ENCODE data around the gene FBXO31. TPM values are rescaled to one million over a fixed set of nuclear protein-coding genes. Genes with fewer than 3 reads are reported as not detected.

FBXO31 gene
- total RNA-seq, 1 experiment from 2014 or later: 40.4 TPM

- BruUV-seq (replicated peaks): no TSS peak
- no peak overlapping the region for H3K27ac Mint-ChIP-seq (ENCODE audit: unreplicated experiment)
- no peaks in the 10 kb centered on the region for H3K9me3 Mint-ChIP-seq (ENCODE audit: low read depth, unreplicated experiment)
- intact Hi-C loops (cut with micrococcal nuclease; ENCODE audit: unreplicated experiment): no loop called here
- TF ChIP-seq CTCF (IDR thresholded peaks at IDR 0.05; ENCODE audit: unreplicated experiment): no peak
- CTCF ChIA-PET: no interaction called here
- no peak for DNase-seq
- H3K4me3 Mint-ChIP-seq (ENCODE audit: low read depth, unreplicated experiment): no peak overlapping the region
- no peaks in the 10 kb centered on the region for H3K36me3 Mint-ChIP-seq (ENCODE audit: insufficient read depth, unreplicated experiment)
- no peaks in the 10 kb centered on the region for H3K27me3 Mint-ChIP-seq (ENCODE audit: unreplicated experiment)
- H3K4me1 Mint-ChIP-seq (ENCODE audit: low read depth, unreplicated experiment): no peaks in the 10 kb centered on the region
Measured at GRCh38 chr16:87361916-87362619, 21.5 kb downstream of the FBXO31 start.

DNA sequence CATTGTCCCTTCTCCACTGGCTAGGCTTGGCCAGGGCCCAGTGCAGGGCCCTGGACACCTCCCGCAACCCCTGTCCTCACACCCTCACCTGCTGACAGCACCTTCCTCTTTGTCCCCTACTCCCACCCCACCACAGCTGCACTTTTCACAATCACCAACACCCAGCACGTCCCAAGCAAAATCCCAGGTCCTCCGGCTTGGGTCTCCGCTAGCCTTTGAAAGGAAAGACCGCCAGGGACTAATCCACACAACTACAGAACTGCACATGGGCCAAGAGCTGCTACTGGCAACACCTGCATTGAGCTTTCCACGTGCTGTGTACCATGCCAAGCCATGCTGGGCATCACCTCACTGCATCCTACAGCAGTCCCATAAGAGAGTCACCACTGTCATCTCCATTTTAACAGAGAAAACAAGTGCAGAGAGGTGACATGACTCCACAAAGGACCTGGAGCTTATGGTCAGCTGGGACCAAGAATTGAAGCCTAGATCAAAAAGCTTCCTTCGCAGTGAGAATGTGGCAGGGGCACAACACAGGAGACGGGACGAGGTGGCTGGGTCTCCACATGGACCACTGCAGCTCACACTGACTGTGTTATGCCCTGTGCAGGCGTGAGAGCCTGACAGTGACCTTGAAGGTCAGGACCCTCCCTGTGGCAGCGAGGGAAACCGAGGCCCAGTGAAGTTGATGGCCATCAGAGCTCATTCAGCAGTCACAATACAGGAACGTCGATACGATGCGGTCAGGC, 22.5 kb downstream of the FBXO31 start:
- Mint-ChIP-seq H3K4me1 (ENCODE audit: low read depth, unreplicated experiment) (no peaks in the 10 kb centered on the region), H3K27me3 (ENCODE audit: unreplicated experiment) (no peaks in the 10 kb centered on the region), H3K27ac (ENCODE audit: unreplicated experiment) (no peak overlapping the region), H3K36me3 (ENCODE audit: insufficient read depth, unreplicated experiment) (peaks cover under 1% of the 10 kb centered on the region), H3K9me3 (ENCODE audit: low read depth, unreplicated experiment) (no peaks in the 10 kb centered on the region), H3K4me3 (ENCODE audit: low read depth, unreplicated experiment) (no peak overlapping the region)
- DNase-seq: no peak
- CTCF ChIA-PET: no interaction called here
- TF ChIP-seq CTCF (IDR thresholded peaks at IDR 0.05; ENCODE audit: unreplicated experiment): no peak
- BruUV-seq (replicated peaks): no TSS peak
- intact Hi-C loops (cut with micrococcal nuclease; ENCODE audit: unreplicated experiment): no loop called here

DNA sequence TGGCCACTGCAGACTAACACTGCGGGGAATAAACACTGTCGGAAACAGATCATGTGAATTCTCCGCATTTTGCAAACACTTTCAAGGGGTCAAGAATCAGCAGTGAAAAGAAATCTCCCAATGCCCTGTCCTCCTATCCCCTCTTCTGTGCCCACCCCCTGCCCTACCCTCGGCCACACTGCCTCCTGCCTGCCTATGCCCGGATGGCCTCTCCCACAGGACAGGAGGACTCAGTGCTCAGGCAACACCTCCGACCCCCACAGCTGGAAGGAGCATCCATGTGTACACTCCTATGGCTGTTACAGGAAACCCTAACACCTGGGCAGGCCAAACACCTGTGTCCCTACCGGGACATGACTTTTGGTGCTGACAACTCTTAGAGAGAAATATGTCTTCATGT, 24.5 kb downstream of the FBXO31 start:
- CTCF ChIA-PET: no interaction called here
- Mint-ChIP-seq H3K27ac (ENCODE audit: unreplicated experiment) (no peak overlapping the region), H3K9me3 (ENCODE audit: low read depth, unreplicated experiment) (no peaks in the 10 kb centered on the region), H3K4me3 (ENCODE audit: low read depth, unreplicated experiment) (no peak overlapping the region), H3K4me1 (ENCODE audit: low read depth, unreplicated experiment) (no peaks in the 10 kb centered on the region), H3K27me3 (ENCODE audit: unreplicated experiment) (no peaks in the 10 kb centered on the region), H3K36me3 (ENCODE audit: insufficient read depth, unreplicated experiment) (peaks cover 6% of the 10 kb centered on the region)
- TF ChIP-seq CTCF (IDR thresholded peaks at IDR 0.05; ENCODE audit: unreplicated experiment): no peak
- BruUV-seq (replicated peaks): no TSS peak
- DNase-seq: no peak
- intact Hi-C loops (cut with micrococcal nuclease; ENCODE audit: unreplicated experiment): no loop called here

- H3K4me3 Mint-ChIP-seq (ENCODE audit: low read depth, unreplicated experiment): no peak overlapping the region
- TF ChIP-seq CTCF (IDR thresholded peaks at IDR 0.05; ENCODE audit: unreplicated experiment): no peak
- H3K36me3 Mint-ChIP-seq (ENCODE audit: insufficient read depth, unreplicated experiment): peaks cover 6% of the 10 kb centered on the region
Measured at GRCh38 chr16:87358696-87359095, 24.9 kb downstream of the FBXO31 start.

More at GRCh38 chr16:87358696-87359095, 24.9 kb downstream of the FBXO31 start:
- no peak for DNase-seq
- CTCF ChIA-PET: no interaction called here
- no peaks in the 10 kb centered on the region for H3K9me3 Mint-ChIP-seq (ENCODE audit: low read depth, unreplicated experiment)
- no peak overlapping the region for H3K27ac Mint-ChIP-seq (ENCODE audit: unreplicated experiment)
- no peaks in the 10 kb centered on the region for H3K27me3 Mint-ChIP-seq (ENCODE audit: unreplicated experiment)
- no TSS peak for BruUV-seq (replicated peaks)
- intact Hi-C loops (cut with micrococcal nuclease; ENCODE audit: unreplicated experiment): no loop called here
- no peaks in the 10 kb centered on the region for H3K4me1 Mint-ChIP-seq (ENCODE audit: low read depth, unreplicated experiment)
